Natural killer cell (primary cell): ENCODE results near the gene ACTR2. TPM values are rescaled to one million over a fixed set of nuclear protein-coding genes. Genes with fewer than 3 reads are reported as not detected.
"Not testable (repeated sequence)": the region's sequence is repeated elsewhere in the genome, so short reads cannot be mapped to it uniquely, and the experiment has no call there.

Source experiments
- ATAC-seq, 3 donors: fragments of 150-1000 bp in 2 of 3; fragments of 200-7000 bp in 1 of 3; cut with Tn5 transposase; 1 replicate in 1 of 3; 2 replicates in 2 of 3; pipeline ENCODE4 v1.10.0; 2021; ENCODE audit warnings: mild to moderate bottlenecking in 2 of 3, moderate library complexity in 2 of 3
- DNase-seq, 2 donors: peaks; one replicate each; pipeline versions ENCODE4 v3.0.0 to v3.0.0-alpha.2; 2013 to 2021; ENCODE audit warnings: mixed read lengths in 1 of 2
- H3K27ac ChIP-seq: one replicate; pipeline ENCODE4 v1.5.1; 2013; ENCODE audit warnings: mild to moderate bottlenecking, low read length
- H3K27me3 ChIP-seq: one replicate; pipeline ENCODE4 v1.6.1; 2013; ENCODE audit warnings: low read length; ENCODE audit not compliant: control insufficient read depth, insufficient read depth
- H3K36me3 ChIP-seq: one replicate; pipeline ENCODE4 v1.6.1; 2013; ENCODE audit warnings: low read length; ENCODE audit not compliant: control insufficient read depth, insufficient read depth
- H3K4me1 ChIP-seq: one replicate; pipeline ENCODE4 v1.6.1; 2013; ENCODE audit warnings: low read length; ENCODE audit not compliant: control insufficient read depth, insufficient read depth
- H3K4me3 ChIP-seq: one replicate; pipeline ENCODE4 v1.5.1; 2013; ENCODE audit warnings: low read length
- H3K9me3 ChIP-seq: one replicate; pipeline ENCODE4 v1.6.1; 2013; ENCODE audit warnings: low read length; ENCODE audit not compliant: control insufficient read depth, insufficient read depth
- H3K27ac Mint-ChIP-seq, 2 donors: one replicate each; pipeline ENCODE4 v1.8.0; 2022; ENCODE audit warnings: mild to moderate bottlenecking in 2 of 2, mixed read lengths in 2 of 2, moderate library complexity in 1 of 2
- H3K27me3 Mint-ChIP-seq, 2 donors: one replicate each; pipeline ENCODE4 v1.8.0; 2022; ENCODE audit warnings: low read depth in 2 of 2, mixed read lengths in 2 of 2
- H3K36me3 Mint-ChIP-seq: one replicate; pipeline ENCODE4 v1.8.0; 2022; ENCODE audit warnings: mixed read lengths
- H3K4me1 Mint-ChIP-seq, 2 donors: one replicate each; pipeline ENCODE4 v1.8.0; 2022; ENCODE audit warnings: mixed read lengths in 2 of 2
- H3K4me3 Mint-ChIP-seq: one replicate; pipeline ENCODE4 v1.8.0; 2022; ENCODE audit warnings: mild to moderate bottlenecking, moderate library complexity, mixed read lengths
- H3K9me3 Mint-ChIP-seq, 2 donors: one replicate each; pipeline ENCODE4 v1.8.0; 2022; ENCODE audit warnings: mixed read lengths in 2 of 2
- CTCF ChIP-seq: fragments of 200-600 bp; IDR thresholded peaks from one replicate; pipeline ENCODE4 v1.8.0; 2022; ENCODE audit warnings: antibody characterized with exemption
- WGBS: methylation state at CpG from one replicate; pipeline ENCODE4 v1.1.7; 2013; ENCODE audit warnings: missing lambda C conversion rate; ENCODE audit not compliant: insufficient coverage; 5-methylcytosine and 5-hydroxymethylcytosine counted together
- intact Hi-C: fragments of 100-400 bp; cut with micrococcal nuclease; formaldehyde crosslinking; loops from one replicate; pipeline ENCODE4 v1.14.2; 2022
- total RNA-seq, 4 donors: library from RNA; stranded (reverse); fragments of 120-200 nt in 1 of 4; gene quantifications; one replicate each; pipeline versions ENCODE4 v1.2.3 to v1.2.4, GENCODE V29; 2013 to 2022

Gene ACTR2
- total RNA-seq, 3 donors from 2014 or later (not counting 1 experiment from before 2014, with no cell fraction given): 346 to 404 (median 403) TPM

GRCh38 chr2:65214361-65214760, 13.3 kb upstream of the ACTR2 start:
- ATAC-seq (no peak), DNase-seq (no peak)
- TF ChIP-seq CTCF: no peak
- Histone ChIP-seq H3K27me3 (no peaks in the 10 kb centered on the region), H3K36me3 (no peaks in the 10 kb centered on the region), H3K27ac (no peak overlapping the region), H3K4me1 (no peaks in the 10 kb centered on the region), H3K9me3 (no peaks in the 10 kb centered on the region), H3K4me3 (no peak overlapping the region)
- intact Hi-C loops: no loop called here
- no peaks in the 10 kb centered on the region for H3K9me3 Mint-ChIP-seq
- no peak overlapping the region for H3K27ac Mint-ChIP-seq
- H3K4me1 Mint-ChIP-seq: no peaks in the 10 kb centered on the region
- no peaks in the 10 kb centered on the region for H3K36me3 Mint-ChIP-seq
- no peaks in the 10 kb centered on the region for H3K27me3 Mint-ChIP-seq
- no CpG with 5 or more reads among the region's 1 CpG for WGBS
- H3K4me3 Mint-ChIP-seq: no peak overlapping the region

- Mint-ChIP-seq H3K4me3 (no peak overlapping the region), H3K27me3 (no peaks in the 10 kb centered on the region), H3K27ac (no peak overlapping the region), H3K9me3 (no peaks in the 10 kb centered on the region), H3K36me3 (no peaks in the 10 kb centered on the region), H3K4me1 (no peaks in the 10 kb centered on the region)
- no CpG with 5 or more reads among the region's 2 CpGs for WGBS
- no peak for DNase-seq
- no peaks in the 10 kb centered on the region for H3K27me3 ChIP-seq
- H3K9me3 ChIP-seq: no peaks in the 10 kb centered on the region
- no peaks in the 10 kb centered on the region for H3K36me3 ChIP-seq
- no peak overlapping the region for H3K27ac ChIP-seq
- intact Hi-C loops: no loop called here
- H3K4me3 ChIP-seq: no peak overlapping the region
- no peak for TF ChIP-seq CTCF
- ATAC-seq: no peak
- no peaks in the 10 kb centered on the region for H3K4me1 ChIP-seq
Observed at GRCh38 chr2:65214843-65215242, 12.8 kb upstream of the ACTR2 start.

- no peaks in the 10 kb centered on the region for H3K27me3 Mint-ChIP-seq
- no peak for TF ChIP-seq CTCF
- H3K9me3 Mint-ChIP-seq: no peaks in the 10 kb centered on the region
- Histone ChIP-seq H3K4me3 (no peak overlapping the region), H3K27ac (no peak overlapping the region), H3K4me1 (no peaks in the 10 kb centered on the region), H3K9me3 (no peaks in the 10 kb centered on the region), H3K36me3 (no peaks in the 10 kb centered on the region), H3K27me3 (no peaks in the 10 kb centered on the region)
- no peak overlapping the region for H3K4me3 Mint-ChIP-seq
- H3K4me1 Mint-ChIP-seq: no peaks in the 10 kb centered on the region
- DNase-seq: no peak
- H3K27ac Mint-ChIP-seq: no peak overlapping the region
- no peak for ATAC-seq
- H3K36me3 Mint-ChIP-seq: no peaks in the 10 kb centered on the region
- intact Hi-C loops: no loop called here
- 96% methylated on average over 2 of the region's 3 CpGs for WGBS
Observed at GRCh38 chr2:65215946-65216345, 11.7 kb upstream of the ACTR2 start.

DNA sequence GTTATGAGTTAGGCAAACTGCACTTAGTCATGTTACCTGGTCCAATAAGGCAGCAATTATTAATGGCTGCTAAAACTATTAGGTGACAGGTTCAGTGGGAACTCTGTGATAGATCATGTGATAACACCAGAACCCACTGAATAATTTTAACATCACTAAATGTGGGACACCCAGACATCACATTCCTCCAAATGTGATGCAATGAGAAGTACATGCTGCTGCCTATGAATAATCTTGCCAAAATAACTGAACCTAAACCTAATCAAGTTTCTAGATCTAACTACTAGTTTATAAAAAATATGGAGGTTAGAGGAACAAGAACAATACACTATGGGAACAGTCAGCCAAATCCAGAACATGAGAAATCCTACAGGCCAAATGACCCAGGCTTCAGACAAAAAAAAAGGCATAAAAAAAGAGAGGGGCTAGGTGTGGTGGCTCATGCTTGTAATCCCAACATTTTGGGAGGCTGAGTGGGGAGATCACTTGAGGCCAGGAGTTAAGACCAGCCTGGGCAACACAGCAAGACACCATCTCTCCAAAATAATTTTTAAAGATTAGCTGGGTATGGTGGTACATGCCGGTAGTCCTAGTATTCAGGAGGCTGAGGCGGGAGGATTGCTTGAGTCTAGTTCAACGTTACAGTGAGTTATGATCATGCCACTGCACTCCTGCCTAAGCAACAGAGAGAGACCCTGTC, 7.0 kb upstream of the ACTR2 start:
- intact Hi-C loops: loop anchor here (10.0 kb wide), 1 partner anchor 576 kb away; no protein-coding TSS in a partner anchor
- H3K27ac Mint-ChIP-seq: no peak overlapping the region
- DNase-seq (no peak), ATAC-seq (no peak)
- no peak overlapping the region for H3K4me3 Mint-ChIP-seq
- TF ChIP-seq CTCF: no peak
- no peaks in the 10 kb centered on the region for H3K36me3 Mint-ChIP-seq
- Histone ChIP-seq H3K4me1 (no peaks in the 10 kb centered on the region), H3K9me3 (no peaks in the 10 kb centered on the region), H3K27me3 (no peaks in the 10 kb centered on the region), H3K4me3 (no peak overlapping the region), H3K27ac (no peak overlapping the region), H3K36me3 (no peaks in the 10 kb centered on the region)
- WGBS: 100% methylated on average over 3 of the region's 3 CpGs
- H3K27me3 Mint-ChIP-seq: no peaks in the 10 kb centered on the region
- H3K9me3 Mint-ChIP-seq: no peaks in the 10 kb centered on the region
- H3K4me1 Mint-ChIP-seq: no peaks in the 10 kb centered on the region

- H3K4me1 Mint-ChIP-seq, H3K27me3 ChIP-seq, H3K27me3 Mint-ChIP-seq, H3K36me3 Mint-ChIP-seq, H3K9me3 ChIP-seq, H3K27ac ChIP-seq, ATAC-seq, H3K4me1 ChIP-seq, H3K36me3 ChIP-seq, H3K9me3 Mint-ChIP-seq, H3K4me3 Mint-ChIP-seq, H3K4me3 ChIP-seq, H3K27ac Mint-ChIP-seq, DNase-seq: not testable (repeated sequence)
- intact Hi-C loops: loop anchor here (10.0 kb wide), 1 partner anchor 576 kb away; no protein-coding TSS in a partner anchor
- WGBS: 96% methylated on average over 6 of the region's 8 CpGs
Observed at GRCh38 chr2:65221275-65221674, 6.4 kb upstream of the ACTR2 start.
